Measurements from ENCODE around the gene HSFX3. TPM values are rescaled to one million over a fixed set of nuclear protein-coding genes. Genes with fewer than 3 reads are reported as not detected.

The HSFX3 gene
- total and polyA plus RNA-seq, 4 experiments from 2014 or later = not detected

GRCh38 chrX:149515954-149516602 is 33.6 kb downstream of the HSFX3 start:
- POLR2A ChIA-PET (ENCODE audit: partially characterized antibody) = interaction anchor here (1.0 kb wide), 1 partner anchor 10 kb away, joined by 5 read pairs; no protein-coding TSS in a partner anchor
- H3K27ac Mint-ChIP-seq = peak overlapping the region in 1 of 7 donors; percentile 11
- CTCF ChIA-PET (ENCODE audit: partially characterized antibody) = no interaction called here

DNA sequence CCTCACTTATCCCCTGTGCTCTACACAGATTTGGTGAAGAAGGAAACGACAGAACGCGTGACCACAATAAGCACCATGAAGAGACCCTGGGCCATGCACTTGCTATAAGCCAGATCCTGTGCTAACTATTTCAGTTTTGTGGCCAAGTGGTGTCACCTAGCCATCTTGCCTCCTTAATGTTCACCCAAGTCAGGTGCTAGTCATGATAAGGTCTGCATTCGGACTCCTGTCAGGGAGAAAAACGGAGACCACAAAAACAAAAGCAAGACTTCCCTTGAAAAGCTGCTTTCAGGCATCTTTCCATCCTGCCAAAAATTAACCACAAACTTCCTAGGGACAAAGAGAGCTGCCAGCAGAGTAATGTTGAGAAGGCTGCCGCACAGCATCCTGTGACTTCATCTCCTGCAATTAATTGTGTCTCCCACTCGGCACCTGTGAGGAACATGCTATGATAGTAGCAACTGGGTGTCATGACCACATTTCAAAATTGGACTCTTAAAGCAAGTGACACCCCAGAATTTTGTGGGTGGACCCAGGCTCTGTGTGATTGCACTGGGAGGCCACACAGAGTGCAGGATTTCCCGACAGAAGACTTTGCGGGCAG is 35.8 kb downstream of the HSFX3 start:
- Histone ChIP-seq H3K27ac (ENCODE audit: low read depth, low read length) (no peak overlapping the region), H3K27me3 (ENCODE audit: insufficient read depth, low read length) (no peaks in the 10 kb centered on the region), H3K4me1 (ENCODE audit: insufficient read depth, low read length) (peaks cover 19% of the 10 kb centered on the region), H3K4me3 (ENCODE audit: low read length in 2 of 2) (no peak overlapping the region), H3K9me3 (ENCODE audit: control insufficient read depth in 1 of 2, low read length in 2 of 2) (no peaks in the 10 kb centered on the region), H3K36me3 (ENCODE audit: insufficient read depth, low read length) (no peaks in the 10 kb centered on the region)
- intact Hi-C loops (cut with micrococcal nuclease) = loop anchor here (5.0 kb wide), 1 partner anchor 118 kb away; the partner anchor contains the start of gene TMEM185A
- Mint-ChIP-seq H3K4me3 (no peak overlapping the region), H3K27ac (peak overlapping the region in 3 of 7 donors; percentile 9 to 37 (median 32)), H3K9me3 (no peaks in the 10 kb centered on the region), H3K27me3 (peaks cover 0 to 2% of the 10 kb centered on the region in 2 donors), H3K36me3 (no peaks in the 10 kb centered on the region), H3K4me1 (peaks cover 4 to 11% (median 8%) of the 10 kb centered on the region in 4 donors)
- CTCF ChIA-PET (ENCODE audit: partially characterized antibody) = interaction anchor here (1.1 to 4.1 kb wide), 5 partner anchors 8 to 426 kb away, joined by 3 to 33 read pairs (median 16); no protein-coding TSS in a partner anchor
- POLR2A ChIA-PET (ENCODE audit: partially characterized antibody) = interaction anchor here (1.9 to 2.9 kb wide), 3 partner anchors 9 to 26 kb away, joined by 13 to 35 read pairs (median 22); partner anchors contain the start of genes EOLA1 and IDS
- DNase-seq = no peak

More at GRCh38 chrX:149515954-149516602, 33.6 kb downstream of the HSFX3 start:
- intact Hi-C loops (cut with micrococcal nuclease) = no loop called here
- Histone ChIP-seq H3K4me1 (ENCODE audit: insufficient read depth, low read length) (peaks cover 31% of the 10 kb centered on the region), H3K27me3 (ENCODE audit: insufficient read depth, low read length) (no peaks in the 10 kb centered on the region), H3K4me3 (ENCODE audit: low read length in 2 of 2) (no peak overlapping the region), H3K27ac (ENCODE audit: low read depth, low read length) (no peak overlapping the region), H3K9me3 (ENCODE audit: control insufficient read depth in 1 of 2, low read length in 2 of 2) (no peaks in the 10 kb centered on the region), H3K36me3 (ENCODE audit: insufficient read depth, low read length) (no peaks in the 10 kb centered on the region)
- no peaks in the 10 kb centered on the region for H3K36me3 Mint-ChIP-seq
- no peaks in the 10 kb centered on the region for H3K9me3 Mint-ChIP-seq
- peaks cover 14 to 24% (median 16%) of the 10 kb centered on the region in 4 donors for H3K4me1 Mint-ChIP-seq
- no peak overlapping the region for H3K4me3 Mint-ChIP-seq
- H3K27me3 Mint-ChIP-seq = no peaks in the 10 kb centered on the region
- DNase-seq = no peak

- no peaks in the 10 kb centered on the region for H3K9me3 ChIP-seq (ENCODE audit: control insufficient read depth in 1 of 2, low read length in 2 of 2)
- peak; percentile 54 to 66 (median 61) for DNase-seq
- intact Hi-C loops (cut with micrococcal nuclease) = loop anchor here (1.0 to 5.0 kb wide), 3 partner anchors 15 to 120 kb away; partner anchors contain the start of gene TMEM185A
- POLR2A ChIA-PET (ENCODE audit: partially characterized antibody) = interaction anchor here (0.7 to 2.9 kb wide), 4 partner anchors 11 to 426 kb away, joined by 3 to 35 read pairs (median 12); partner anchors contain the start of gene EOLA1
- H3K4me3 Mint-ChIP-seq = no peak overlapping the region
- H3K4me1 Mint-ChIP-seq = peaks cover 4 to 11% (median 8%) of the 10 kb centered on the region in 4 donors
- H3K27me3 Mint-ChIP-seq = peaks cover 0 to 2% of the 10 kb centered on the region in 2 donors
- H3K27ac ChIP-seq (ENCODE audit: low read depth, low read length) = no peak overlapping the region
- CTCF ChIA-PET (ENCODE audit: partially characterized antibody) = interaction anchor here (1.6 to 4.1 kb wide), 5 partner anchors 10 to 28 kb away, joined by 6 to 33 read pairs (median 29); partner anchors contain the start of gene EOLA1
- no peaks in the 10 kb centered on the region for H3K36me3 ChIP-seq (ENCODE audit: insufficient read depth, low read length)
- H3K36me3 Mint-ChIP-seq = no peaks in the 10 kb centered on the region
- no peaks in the 10 kb centered on the region for H3K27me3 ChIP-seq (ENCODE audit: insufficient read depth, low read length)
- no peaks in the 10 kb centered on the region for H3K9me3 Mint-ChIP-seq
- peaks cover 19% of the 10 kb centered on the region for H3K4me1 ChIP-seq (ENCODE audit: insufficient read depth, low read length)
- no peak overlapping the region for H3K4me3 ChIP-seq (ENCODE audit: low read length in 2 of 2)
- peak overlapping the region in 5 of 7 donors; percentile 7 to 72 (median 48) for H3K27ac Mint-ChIP-seq
These were observed 37.4 kb downstream of the HSFX3 start for GRCh38 chrX:149512225-149512885.

DNA sequence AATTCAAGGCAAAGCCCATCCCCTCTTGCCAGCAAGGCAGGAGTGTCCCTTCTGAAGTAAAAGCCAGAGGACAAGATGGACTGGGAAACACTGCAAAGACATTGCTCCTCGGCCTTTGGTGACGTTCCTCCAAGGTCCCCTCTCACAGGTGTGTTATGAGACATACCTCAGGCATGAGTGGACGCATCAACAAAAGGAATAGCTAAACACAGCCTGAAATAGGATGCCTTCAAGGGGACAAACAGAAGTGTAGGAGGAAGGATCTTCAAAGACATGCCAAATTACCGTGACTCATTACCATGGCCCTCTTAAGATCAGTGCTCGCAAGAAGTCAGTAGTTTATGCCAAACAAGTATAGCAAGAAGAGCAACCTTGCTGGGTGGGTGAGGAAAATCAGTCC is 38.6 kb downstream of the HSFX3 start:
- no peak for DNase-seq
- Mint-ChIP-seq H3K27me3 (peaks cover 0 to 2% of the 10 kb centered on the region in 2 donors), H3K27ac (no peak overlapping the region), H3K4me1 (peaks cover 5 to 14% (median 8%) of the 10 kb centered on the region in 4 donors), H3K9me3 (no peaks in the 10 kb centered on the region), H3K4me3 (no peak overlapping the region), H3K36me3 (no peaks in the 10 kb centered on the region)
- peaks cover 22% of the 10 kb centered on the region for H3K4me1 ChIP-seq (ENCODE audit: insufficient read depth, low read length)
- H3K27ac ChIP-seq (ENCODE audit: low read depth, low read length) = no peak overlapping the region
- ChIA-PET CTCF (ENCODE audit: partially characterized antibody) (interaction anchor here (2.4 to 4.1 kb wide), 4 partner anchors 11 to 29 kb away, joined by 16 to 33 read pairs (median 30); partner anchors contain the start of gene EOLA1), POLR2A (ENCODE audit: partially characterized antibody) (interaction anchor here (2.9 kb wide), 1 partner anchor 29 kb away, joined by 22 read pairs; the partner anchor contains the start of gene EOLA1)
- H3K27me3 ChIP-seq (ENCODE audit: insufficient read depth, low read length) = no peaks in the 10 kb centered on the region
- intact Hi-C loops (cut with micrococcal nuclease) = loop anchor here (5.0 kb wide), 1 partner anchor 121 kb away; the partner anchor contains the start of gene TMEM185A
- H3K36me3 ChIP-seq (ENCODE audit: insufficient read depth, low read length) = no peaks in the 10 kb centered on the region
- H3K4me3 ChIP-seq (ENCODE audit: low read length in 2 of 2) = no peak overlapping the region
- H3K9me3 ChIP-seq (ENCODE audit: control insufficient read depth in 1 of 2, low read length in 2 of 2) = no peaks in the 10 kb centered on the region

- Mint-ChIP-seq H3K9me3 (no peaks in the 10 kb centered on the region), H3K4me1 (peaks cover 9 to 16% (median 11%) of the 10 kb centered on the region in 4 donors), H3K27me3 (peaks cover 0 to 2% of the 10 kb centered on the region in 2 donors), H3K4me3 (no peak overlapping the region), H3K36me3 (no peaks in the 10 kb centered on the region), H3K27ac (no peak overlapping the region)
- CTCF ChIA-PET (ENCODE audit: partially characterized antibody) = interaction anchor here (0.8 to 4.1 kb wide), 2 partner anchors 19 to 29 kb away, joined by 3 to 33 read pairs; no protein-coding TSS in a partner anchor
- Histone ChIP-seq H3K4me1 (ENCODE audit: insufficient read depth, low read length) (peaks cover 29% of the 10 kb centered on the region), H3K9me3 (ENCODE audit: control insufficient read depth in 1 of 2, low read length in 2 of 2) (no peaks in the 10 kb centered on the region), H3K27ac (ENCODE audit: low read depth, low read length) (no peak overlapping the region), H3K27me3 (ENCODE audit: insufficient read depth, low read length) (no peaks in the 10 kb centered on the region), H3K36me3 (ENCODE audit: insufficient read depth, low read length) (no peaks in the 10 kb centered on the region), H3K4me3 (ENCODE audit: low read length in 2 of 2) (no peak overlapping the region)
- POLR2A ChIA-PET (ENCODE audit: partially characterized antibody) = no interaction called here
- intact Hi-C loops (cut with micrococcal nuclease) = loop anchor here (5.0 kb wide), 1 partner anchor 122 kb away; the partner anchor contains the start of gene TMEM185A
- no peak for DNase-seq
These were observed 39.3 kb downstream of the HSFX3 start for GRCh38 chrX:149510386-149510785.

GRCh38 chrX:149508467-149508866 is 41.3 kb downstream of the HSFX3 start:
- H3K27ac ChIP-seq (ENCODE audit: low read depth, low read length) = no peak overlapping the region
- Mint-ChIP-seq H3K9me3 (no peaks in the 10 kb centered on the region), H3K4me3 (no peak overlapping the region), H3K27me3 (peaks cover 2 to 3% of the 10 kb centered on the region in 2 donors), H3K36me3 (peaks cover 0 to 5% of the 10 kb centered on the region in 2 donors), H3K4me1 (peaks cover 11 to 22% (median 14%) of the 10 kb centered on the region in 4 donors), H3K27ac (peak overlapping the region in 1 of 7 donors; percentile 37)
- ChIA-PET CTCF (ENCODE audit: partially characterized antibody) (interaction anchor here (0.9 kb wide), 1 partner anchor 18 kb away, joined by 3 read pairs; no protein-coding TSS in a partner anchor), POLR2A (ENCODE audit: partially characterized antibody) (interaction anchor here (1.1 kb wide), 1 partner anchor 32 kb away, joined by 3 read pairs; the partner anchor contains the start of gene EOLA1)
- intact Hi-C loops (cut with micrococcal nuclease) = loop anchor here (5.0 kb wide), 1 partner anchor 319 kb away; no protein-coding TSS in a partner anchor
- no peaks in the 10 kb centered on the region for H3K9me3 ChIP-seq (ENCODE audit: control insufficient read depth in 1 of 2, low read length in 2 of 2)
- H3K4me3 ChIP-seq (ENCODE audit: low read length in 2 of 2) = no peak overlapping the region
- no peak for DNase-seq
- no peaks in the 10 kb centered on the region for H3K27me3 ChIP-seq (ENCODE audit: insufficient read depth, low read length)
- H3K4me1 ChIP-seq (ENCODE audit: insufficient read depth, low read length) = peaks cover 22% of the 10 kb centered on the region
- no peaks in the 10 kb centered on the region for H3K36me3 ChIP-seq (ENCODE audit: insufficient read depth, low read length)
